Panc1 (cell line): ENCODE data around the gene SPOCK1. TPM values are rescaled to one million over a fixed set of nuclear protein-coding genes. Genes with fewer than 3 reads are reported as not detected.

ENCODE experiments used
- ATAC-seq: fragments of 200-7000 bp; cut with Tn5 transposase; 2 replicates; pipeline ENCODE4 v1.9.1; 2020; ENCODE audit warnings: mild to moderate bottlenecking, moderate library complexity
- BruUV-seq: library from RNA; stranded (reverse); fragments of 400-500 nt; replicated peaks from 2 replicates; lab custom pipeline; 2021; lab: Mats Ljungman, UMichigan
- CTCF ChIA-PET: fragments of 300-600 bp; sonication (Branson Sonifier 250); formaldehyde crosslinking; loops from one replicate; lab custom pipeline; 2022; ENCODE audit warnings: antibody characterized with exemption; lab: Charles Lee
- POLR2A ChIA-PET: fragments of 300-600 bp; sonication (Branson Sonifier 250); formaldehyde crosslinking; loops from one replicate; lab custom pipeline; 2022; ENCODE audit warnings: antibody characterized with exemption; lab: Charles Lee
- DNase-seq: peaks from one replicate; pipeline ENCODE4 v3.0.0-alpha.2; 2010; ENCODE audit warnings: low read depth, low spot score
- H3K27ac ChIP-seq: 2 replicates; pipeline ENCODE4 v1.5.1; 2011; ENCODE audit warnings: mild to moderate bottlenecking, low read length, inconsistent platforms
- H3K27me3 ChIP-seq: fragments of 200-500 bp; sonication (Bioruptor generic); 2 replicates; pipeline ENCODE4 v1.6.0; 2014; ENCODE audit warnings: low read length, inconsistent platforms; ENCODE audit not compliant: control insufficient read depth, insufficient read depth
- H3K36me3 ChIP-seq: fragments of 200-500 bp; sonication (Bioruptor generic); 2 replicates; pipeline ENCODE4 v1.5.1; 2014; ENCODE audit warnings: inconsistent platforms, mild to moderate bottlenecking, low read length, moderate library complexity; ENCODE audit not compliant: control insufficient read depth, insufficient read depth
- H3K4me1 ChIP-seq: 2 replicates; pipeline ENCODE4 v1.5.1; 2011; ENCODE audit warnings: inconsistent platforms, mild to moderate bottlenecking, low read length, moderate library complexity; ENCODE audit not compliant: control insufficient read depth, insufficient read depth
- H3K4me3 ChIP-seq, 2 experiments: 2 replicates each; pipeline ENCODE4 v1.5.1; 2011 to 2012; ENCODE audit warnings: low read depth in 2 of 2, low read length in 2 of 2, mild to moderate bottlenecking in 2 of 2, inconsistent platforms in 1 of 2, moderate library complexity in 1 of 2
- H3K9me3 ChIP-seq: fragments of 200-500 bp; sonication (Bioruptor generic); 2 replicates; pipeline ENCODE4 v1.5.1; 2014; ENCODE audit warnings: low read depth, mild to moderate bottlenecking, inconsistent platforms, low read length, moderate library complexity; ENCODE audit not compliant: control insufficient read depth, insufficient read depth
- POLR2AphosphoS5 ChIP-seq: IDR thresholded peaks from 2 replicates; pipeline ENCODE4 v1.6.1; 2012; ENCODE audit warnings: mild to moderate bottlenecking, low read depth, low read length, moderate library complexity
- SIN3A ChIP-seq: IDR thresholded peaks from 2 replicates; pipeline ENCODE4 v1.6.1; 2012; ENCODE audit warnings: low read depth, mild to moderate bottlenecking, low read length, moderate library complexity, borderline replicate concordance; ENCODE audit not compliant: insufficient read depth
- TCF7L2 ChIP-seq: IDR thresholded peaks from 2 replicates; pipeline ENCODE4 v1.6.1; 2011; ENCODE audit warnings: mild to moderate bottlenecking, low read depth, low read length, inconsistent platforms
- in situ Hi-C: cut with HindIII; loops from 2 replicates; pipeline ENCODE4 v1.10.0; 2016; ENCODE audit warnings: low sequenced_read_pairs, low pct_unique_long_range_greater_than_20kb
- intact Hi-C: fragments of 100-400 bp; cut with micrococcal nuclease; formaldehyde crosslinking; loops from one replicate; pipeline ENCODE4 v1.10.0; 2022; ENCODE audit not compliant: unreplicated experiment
- total RNA-seq: library from RNA; stranded (reverse); gene quantifications from one replicate; pipeline ENCODE4 v1.2.1, GENCODE V29; 2021; ENCODE audit not compliant: unreplicated experiment
- TF ChIP-seq, protein P1 (sequence below), 2 experiments: IDR thresholded peaks; 2 replicates each; pipeline ENCODE4 v1.6.1; 2011 to 2012; ENCODE audit warnings: low read depth in 2 of 2, control low read depth in 1 of 2, low read length in 1 of 2, mild to moderate bottlenecking in 1 of 2, moderate library complexity in 1 of 2; ENCODE audit not compliant: insufficient read depth in 1 of 2
- TF ChIP-seq, protein P2 (sequence below): fragments of 450-650 bp; IDR thresholded peaks from 2 replicates; pipeline ENCODE4 v1.5.1; 2017; ENCODE audit warnings: mild to moderate bottlenecking

The SPOCK1 gene
- total RNA-seq, 1 experiment from 2014 or later, result 15.6 TPM

DNA sequence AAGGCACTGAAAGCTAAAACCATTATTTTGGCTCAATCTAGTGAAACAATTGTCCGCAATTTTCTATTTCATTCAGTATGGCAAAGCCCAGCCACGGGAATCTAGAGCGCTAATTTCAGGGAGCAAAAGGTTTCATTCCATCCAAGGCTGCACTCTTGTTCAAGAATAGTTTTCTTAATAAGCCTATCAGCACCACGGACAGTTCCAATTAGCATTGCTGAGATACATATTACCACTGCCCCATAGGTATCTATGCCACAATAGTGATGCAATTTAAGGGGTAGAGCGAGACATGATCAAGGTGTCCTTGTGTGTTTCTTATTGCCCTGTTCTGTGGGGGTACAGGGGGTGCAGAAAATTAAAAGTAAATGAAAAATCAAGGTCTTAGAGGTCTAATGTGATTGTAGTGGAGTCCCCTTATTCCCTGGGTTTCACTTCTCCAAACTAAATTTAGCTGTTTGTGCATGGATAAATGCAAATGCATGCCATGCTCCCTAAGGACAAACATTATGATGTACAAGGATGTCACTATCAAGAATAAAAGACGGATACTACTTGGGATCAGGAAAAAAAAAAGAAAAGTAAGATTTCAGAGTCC lies 45.5 kb downstream of the SPOCK1 start:
- H3K27ac ChIP-seq, result no peak overlapping the region
- intact Hi-C loops (no loop called here), in situ Hi-C loops (no loop called here)
- no peaks in the 10 kb centered on the region for H3K9me3 ChIP-seq
- H3K4me1 ChIP-seq, result no peaks in the 10 kb centered on the region
- ChIA-PET POLR2A (no interaction called here), CTCF (no interaction called here)
- DNase-seq (no peak), ATAC-seq (no peak)
- no peaks in the 10 kb centered on the region for H3K36me3 ChIP-seq
- no peaks in the 10 kb centered on the region; the same call in 1 of the 2 replicates for H3K27me3 ChIP-seq
- H3K4me3 ChIP-seq, result no peak overlapping the region
- TF ChIP-seq, protein P1, sequence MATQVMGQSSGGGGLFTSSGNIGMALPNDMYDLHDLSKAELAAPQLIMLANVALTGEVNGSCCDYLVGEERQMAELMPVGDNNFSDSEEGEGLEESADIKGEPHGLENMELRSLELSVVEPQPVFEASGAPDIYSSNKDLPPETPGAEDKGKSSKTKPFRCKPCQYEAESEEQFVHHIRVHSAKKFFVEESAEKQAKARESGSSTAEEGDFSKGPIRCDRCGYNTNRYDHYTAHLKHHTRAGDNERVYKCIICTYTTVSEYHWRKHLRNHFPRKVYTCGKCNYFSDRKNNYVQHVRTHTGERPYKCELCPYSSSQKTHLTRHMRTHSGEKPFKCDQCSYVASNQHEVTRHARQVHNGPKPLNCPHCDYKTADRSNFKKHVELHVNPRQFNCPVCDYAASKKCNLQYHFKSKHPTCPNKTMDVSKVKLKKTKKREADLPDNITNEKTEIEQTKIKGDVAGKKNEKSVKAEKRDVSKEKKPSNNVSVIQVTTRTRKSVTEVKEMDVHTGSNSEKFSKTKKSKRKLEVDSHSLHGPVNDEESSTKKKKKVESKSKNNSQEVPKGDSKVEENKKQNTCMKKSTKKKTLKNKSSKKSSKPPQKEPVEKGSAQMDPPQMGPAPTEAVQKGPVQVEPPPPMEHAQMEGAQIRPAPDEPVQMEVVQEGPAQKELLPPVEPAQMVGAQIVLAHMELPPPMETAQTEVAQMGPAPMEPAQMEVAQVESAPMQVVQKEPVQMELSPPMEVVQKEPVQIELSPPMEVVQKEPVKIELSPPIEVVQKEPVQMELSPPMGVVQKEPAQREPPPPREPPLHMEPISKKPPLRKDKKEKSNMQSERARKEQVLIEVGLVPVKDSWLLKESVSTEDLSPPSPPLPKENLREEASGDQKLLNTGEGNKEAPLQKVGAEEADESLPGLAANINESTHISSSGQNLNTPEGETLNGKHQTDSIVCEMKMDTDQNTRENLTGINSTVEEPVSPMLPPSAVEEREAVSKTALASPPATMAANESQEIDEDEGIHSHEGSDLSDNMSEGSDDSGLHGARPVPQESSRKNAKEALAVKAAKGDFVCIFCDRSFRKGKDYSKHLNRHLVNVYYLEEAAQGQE (IDR thresholded peaks at IDR 0.05; ENCODE audit: insufficient read depth in 1 of 2, low read depth in 2 of 2, low read length in 1 of 2), result peak; percentile 85 to 92
- TF ChIP-seq, protein P2, sequence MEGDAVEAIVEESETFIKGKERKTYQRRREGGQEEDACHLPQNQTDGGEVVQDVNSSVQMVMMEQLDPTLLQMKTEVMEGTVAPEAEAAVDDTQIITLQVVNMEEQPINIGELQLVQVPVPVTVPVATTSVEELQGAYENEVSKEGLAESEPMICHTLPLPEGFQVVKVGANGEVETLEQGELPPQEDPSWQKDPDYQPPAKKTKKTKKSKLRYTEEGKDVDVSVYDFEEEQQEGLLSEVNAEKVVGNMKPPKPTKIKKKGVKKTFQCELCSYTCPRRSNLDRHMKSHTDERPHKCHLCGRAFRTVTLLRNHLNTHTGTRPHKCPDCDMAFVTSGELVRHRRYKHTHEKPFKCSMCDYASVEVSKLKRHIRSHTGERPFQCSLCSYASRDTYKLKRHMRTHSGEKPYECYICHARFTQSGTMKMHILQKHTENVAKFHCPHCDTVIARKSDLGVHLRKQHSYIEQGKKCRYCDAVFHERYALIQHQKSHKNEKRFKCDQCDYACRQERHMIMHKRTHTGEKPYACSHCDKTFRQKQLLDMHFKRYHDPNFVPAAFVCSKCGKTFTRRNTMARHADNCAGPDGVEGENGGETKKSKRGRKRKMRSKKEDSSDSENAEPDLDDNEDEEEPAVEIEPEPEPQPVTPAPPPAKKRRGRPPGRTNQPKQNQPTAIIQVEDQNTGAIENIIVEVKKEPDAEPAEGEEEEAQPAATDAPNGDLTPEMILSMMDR, result no peak
- no TSS peak for BruUV-seq

DNA sequence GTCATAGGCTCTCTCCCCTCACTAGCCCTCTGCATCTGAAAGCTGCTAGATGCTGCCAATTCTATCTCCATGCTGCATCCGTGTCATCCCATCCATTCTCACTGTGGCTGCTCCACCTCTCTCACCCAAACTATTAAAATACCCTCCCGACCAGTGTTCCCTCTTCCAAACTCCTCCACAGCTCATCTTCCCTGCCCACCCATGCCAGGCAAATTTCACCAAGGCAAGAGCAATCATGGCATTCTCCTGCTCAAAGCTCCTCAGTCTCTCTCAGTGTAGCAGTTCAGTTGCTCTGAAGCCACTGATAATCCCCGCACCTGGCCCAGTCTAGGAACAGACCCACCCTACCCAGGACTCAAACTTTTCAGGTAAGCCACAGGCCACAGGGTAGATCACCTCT lies 48.4 kb downstream of the SPOCK1 start:
- Histone ChIP-seq H3K9me3 (no peaks in the 10 kb centered on the region), H3K27me3 (no peaks in the 10 kb centered on the region; the same call in 1 of the 2 replicates), H3K4me3 (no peak overlapping the region), H3K36me3 (no peaks in the 10 kb centered on the region), H3K4me1 (no peaks in the 10 kb centered on the region), H3K27ac (no peak overlapping the region)
- CTCF ChIA-PET, result no interaction called here
- no TSS peak for BruUV-seq
- ATAC-seq (no peak), DNase-seq (no peak)
- TF ChIP-seq, protein P1 (IDR thresholded peaks at IDR 0.05; ENCODE audit: insufficient read depth in 1 of 2, low read depth in 2 of 2, low read length in 1 of 2), result no peak
- no peak for TF ChIP-seq SIN3A
- no peak for TF ChIP-seq TCF7L2
- TF ChIP-seq, protein P2, result no peak
- no peak for TF ChIP-seq POLR2AphosphoS5
- in situ Hi-C loops, result no loop called here
- POLR2A ChIA-PET, result no interaction called here
- intact Hi-C loops, result no loop called here
